A673 (cell line): ENCODE data around the gene EBP. TPM values are rescaled to one million over a fixed set of nuclear protein-coding genes. Genes with fewer than 3 reads are reported as not detected.

ENCODE experiments used
- Bru-seq: library from RNA; stranded (reverse); fragments of 400-500 nt; gene quantifications from one replicate; lab custom pipeline; 2021; lab: Mats Ljungman, UMichigan
- BruChase-seq, 2 experiments: library from RNA; stranded (reverse); fragments of 400-500 nt; gene quantifications; one replicate each; lab custom pipeline; 2021; lab: Mats Ljungman, UMichigan
- BruUV-seq: library from RNA; stranded (reverse); fragments of 400-500 nt; replicated peaks from 2 replicates; lab custom pipeline; 2021; lab: Mats Ljungman, UMichigan
- CTCF ChIA-PET: fragments of 300-600 bp; sonication (Branson Sonifier 250); formaldehyde crosslinking; loops from one replicate; lab custom pipeline; 2022; ENCODE audit warnings: antibody characterized with exemption; lab: Charles Lee
- POLR2A ChIA-PET: fragments of 300-600 bp; sonication (Branson Sonifier 250); formaldehyde crosslinking; loops from one replicate; lab custom pipeline; 2022; ENCODE audit warnings: antibody characterized with exemption; ENCODE audit not compliant: low non-redundant PET; lab: Charles Lee
- DNase-seq: peaks from one replicate; pipeline ENCODE4 v3.0.0-alpha.2; 2015; ENCODE audit warnings: low spot score
- H3K27ac ChIP-seq: fragments of 200-600 bp; sonication (generic); 2 replicates; pipeline ENCODE4 v1.5.1; 2016; ENCODE audit warnings: mixed run types, low read depth, mild to moderate bottlenecking, mixed read lengths, antibody characterized with exemption, low read length; ENCODE audit not compliant: poor library complexity, severe bottlenecking
- H3K27me3 ChIP-seq: fragments of 200-600 bp; sonication (generic); replicated peaks from 2 replicates; pipeline ENCODE4 v1.6.1; 2017; ENCODE audit warnings: mixed run types, low read depth, mild to moderate bottlenecking, mixed read lengths, antibody characterized with exemption, low read length; ENCODE audit not compliant: insufficient read depth, poor library complexity
- H3K36me3 ChIP-seq: fragments of 200-600 bp; sonication (generic); 2 replicates; pipeline ENCODE4 v1.6.1; 2016; ENCODE audit warnings: mixed run types, mild to moderate bottlenecking, mixed read lengths, antibody characterized with exemption, low read length; ENCODE audit not compliant: insufficient read depth, poor library complexity, severe bottlenecking
- H3K4me1 ChIP-seq: fragments of 200-600 bp; sonication (generic); 2 replicates; pipeline ENCODE4 v1.6.1; 2017; ENCODE audit warnings: mixed run types, mild to moderate bottlenecking, mixed read lengths, antibody characterized with exemption, low read length; ENCODE audit not compliant: insufficient read depth, poor library complexity, severe bottlenecking
- H3K4me3 ChIP-seq: fragments of 200-600 bp; sonication (generic); 2 replicates; pipeline ENCODE4 v1.5.1; 2016; ENCODE audit warnings: low read depth, mixed run types, mild to moderate bottlenecking, mixed read lengths, low read length; ENCODE audit not compliant: poor library complexity, severe bottlenecking
- H3K9me3 ChIP-seq: fragments of 200-600 bp; sonication (generic); 2 replicates; pipeline ENCODE4 v1.6.1; 2016; ENCODE audit warnings: mixed run types, low read depth, mild to moderate bottlenecking, mixed read lengths, antibody characterized with exemption, low read length; ENCODE audit not compliant: poor library complexity, severe bottlenecking
- CTCF ChIP-seq: fragments of 300-800, 200-600 bp; sonication (generic); conservative IDR thresholded peaks from 2 replicates; pipeline ENCODE4 v1.5.1; 2017; ENCODE audit warnings: low read depth, mild to moderate bottlenecking, antibody characterized with exemption, low read length, moderate library complexity, mixed read lengths
- EZH2 ChIP-seq: fragments of 200-600 bp; sonication (generic); IDR thresholded peaks from 2 replicates; pipeline ENCODE4 v1.6.1; 2017; ENCODE audit warnings: borderline replicate concordance, low read depth, mild to moderate bottlenecking, mixed read lengths, antibody characterized with exemption, low read length; ENCODE audit not compliant: poor library complexity, severe bottlenecking
- intact Hi-C: fragments of 100-400 bp; cut with micrococcal nuclease; formaldehyde crosslinking; loops from one replicate; pipeline ENCODE4 v1.10.0; 2022; ENCODE audit not compliant: unreplicated experiment
- long read RNA-seq: library from polyadenylated mRNA; stranded (forward); transcript quantifications from one replicate; pipeline ENCODE4 v2.0.0, GENCODE V29; 2022
- total RNA-seq: library from RNA; stranded (reverse); gene quantifications from 2 replicates; pipeline ENCODE4 v1.2.3, GENCODE V29; 2021

Gene EBP
- total RNA-seq (152 and 155 TPM in 2 replicates), Bru-seq, nascent RNA (percentile 70 among the genes with signal in this experiment), BruChase-seq, experiment 1, labeled RNA remaining after a 2-hour chase (percentile 68 among the genes with signal in this experiment), BruChase-seq, experiment 2, labeled RNA remaining after a 6-hour chase (percentile 85 among the genes with signal in this experiment)
- long read RNA-seq, transcript EBP-206 (5 exons, 796 nt): minor isoform, 13 of 239 reads
- long read RNA-seq, transcript EBP-205 (5 exons, 1,775 nt): major isoform, 138 of 239 reads
- long read RNA-seq, partial matches to known transcripts: 4 of 239 reads
- long read RNA-seq, other reads (novel, unspliced or antisense): 80 of 239 reads

GRCh38 chrX:48521353-48522243 lies at the start of gene EBP:
Gene EBP (plus strand): TSS chrX:48521808. CDS start chrX:48523772, 1,964 bp downstream.
- Histone ChIP-seq H3K4me3 (peak within 1 kb of the TSS; percentile 60), H3K27ac (peak within 1 kb of the TSS; percentile 80), H3K27me3 (no peaks in the 10 kb centered on the region), H3K36me3 (peaks cover 20% of the 10 kb centered on the region), H3K4me1 (no peaks in the 10 kb centered on the region), H3K9me3 (no peaks in the 10 kb centered on the region)
- intact Hi-C loops: no loop called here
- CTCF ChIA-PET: no interaction called here
- no peak for TF ChIP-seq CTCF
- no peak for TF ChIP-seq EZH2
- BruUV-seq: no TSS peak
- peak; percentile 94 for DNase-seq
- POLR2A ChIA-PET: interaction anchor here (0.6 kb wide), 1 partner anchor 470 kb away, joined by 11 read pairs; no protein-coding TSS in a partner anchor

GRCh38 chrX:48472225-48472624 lies 49.4 kb upstream of the EBP start:
- no peak overlapping the region for H3K4me3 ChIP-seq
- peaks cover 9% of the 10 kb centered on the region for H3K4me1 ChIP-seq
- intact Hi-C loops: no loop called here
- no peak for TF ChIP-seq EZH2
- TF ChIP-seq CTCF: no peak
- no peak overlapping the region for H3K27ac ChIP-seq
- POLR2A ChIA-PET: no interaction called here
- H3K27me3 ChIP-seq: no peaks in the 10 kb centered on the region
- H3K36me3 ChIP-seq: no peaks in the 10 kb centered on the region
- H3K9me3 ChIP-seq: no peaks in the 10 kb centered on the region
- BruUV-seq: no TSS peak
- CTCF ChIA-PET: no interaction called here
- no peak for DNase-seq

DNA sequence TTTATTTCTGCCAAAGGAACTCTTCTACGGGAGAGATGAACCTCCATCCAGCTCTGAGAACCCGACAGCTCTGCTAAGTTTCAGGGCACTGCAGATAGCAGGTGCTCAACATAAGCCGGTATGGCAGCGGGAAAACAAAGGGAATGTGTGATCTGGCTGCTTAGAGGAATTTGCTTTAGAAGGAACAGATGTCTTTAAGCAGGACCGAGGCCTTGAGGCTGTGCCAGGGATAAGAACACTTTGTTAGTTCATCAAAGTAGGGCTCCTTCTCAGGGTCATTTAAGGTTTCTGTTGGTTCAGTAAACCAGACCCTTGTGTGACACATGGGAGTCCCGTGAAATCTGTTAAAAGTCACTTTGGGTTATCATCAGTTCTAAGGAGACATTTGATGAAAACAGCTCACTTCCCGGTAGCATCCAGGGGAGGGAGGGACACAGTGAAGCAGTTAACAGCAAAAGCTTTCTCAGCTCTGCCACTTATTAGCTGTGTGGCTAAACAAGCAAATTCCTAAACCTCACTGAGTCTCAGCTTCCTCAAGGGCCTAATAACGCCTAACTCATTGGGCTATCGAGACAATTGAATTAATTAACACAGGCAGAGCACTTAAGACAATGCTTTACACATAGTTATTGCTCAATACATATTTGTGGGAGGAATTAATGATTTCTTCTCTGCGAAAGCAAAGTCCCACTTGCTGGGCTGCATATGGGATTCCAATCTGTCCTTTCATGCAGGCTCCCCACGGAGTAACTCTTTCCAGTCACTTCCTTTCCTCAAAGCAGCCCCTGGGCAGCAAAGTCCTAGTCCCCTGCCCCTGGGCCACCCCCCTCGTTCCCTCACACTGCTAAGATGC lies 48.5 kb upstream of the EBP start:
- ChIA-PET CTCF (no interaction called here), POLR2A (no interaction called here)
- intact Hi-C loops: no loop called here
- no TSS peak for BruUV-seq
- TF ChIP-seq CTCF: no peak
- H3K36me3 ChIP-seq: no peaks in the 10 kb centered on the region
- peak overlapping the region; percentile 70 for H3K27ac ChIP-seq
- H3K4me1 ChIP-seq: peaks cover 9% of the 10 kb centered on the region
- H3K4me3 ChIP-seq: no peak overlapping the region
- peak; percentile 44 for DNase-seq
- H3K9me3 ChIP-seq: no peaks in the 10 kb centered on the region
- no peaks in the 10 kb centered on the region for H3K27me3 ChIP-seq
